Liver (tissue), 9 donors: Measurements from ENCODE around the gene PROB1. TPM values are rescaled to one million over a fixed set of nuclear protein-coding genes. Genes with fewer than 3 reads are reported as not detected.

Source experiments
- DNase-seq: peaks from one replicate; pipeline ENCODE4 v3.0.0-alpha.2; 2017; ENCODE audit warnings: low spot score
- H3K27ac ChIP-seq, 2 donors: one replicate each; pipeline ENCODE4 v1.7.0; 2013; ENCODE audit warnings: inconsistent platforms in 2 of 2, low read length in 2 of 2, control low read depth in 1 of 2, low read depth in 1 of 2, mild to moderate bottlenecking in 1 of 2
- H3K27me3 ChIP-seq, 4 donors: one replicate each; pipeline versions ENCODE4 v1.6.1 to v1.7.0; 2013; ENCODE audit warnings: low read length in 3 of 4, inconsistent platforms in 1 of 4, mild to moderate bottlenecking in 1 of 4, moderate library complexity in 1 of 4; ENCODE audit not compliant: control insufficient read depth in 4 of 4, insufficient read depth in 4 of 4
- H3K36me3 ChIP-seq, 4 donors: one replicate each; pipeline versions ENCODE4 v1.6.1 to v1.7.0; 2013; ENCODE audit warnings: low read length in 3 of 4, mild to moderate bottlenecking in 3 of 4, low read depth in 1 of 4, moderate library complexity in 1 of 4; ENCODE audit not compliant: control insufficient read depth in 4 of 4, insufficient read depth in 3 of 4
- H3K4me1 ChIP-seq, 4 donors: one replicate each; pipeline versions ENCODE4 v1.6.1 to v1.7.0; 2013; ENCODE audit warnings: low read length in 3 of 4, mild to moderate bottlenecking in 3 of 4, moderate library complexity in 1 of 4; ENCODE audit not compliant: control insufficient read depth in 4 of 4, insufficient read depth in 4 of 4
- H3K4me3 ChIP-seq, 3 donors: one replicate each; pipeline versions ENCODE4 v1.6.1 to v1.7.0; 2013; ENCODE audit warnings: low read length in 3 of 3, control low read depth in 1 of 3, low read depth in 1 of 3, mild to moderate bottlenecking in 1 of 3
- H3K9ac ChIP-seq, 2 donors: one replicate each; pipeline ENCODE4 v1.7.0; 2013; ENCODE audit warnings: low read length in 2 of 2, mild to moderate bottlenecking in 2 of 2, moderate library complexity in 2 of 2, control low read depth in 1 of 2, low read depth in 1 of 2
- H3K9me3 ChIP-seq, 4 donors: one replicate each; pipeline versions ENCODE4 v1.6.1 to v1.7.0; 2013; ENCODE audit warnings: low read length in 3 of 4; ENCODE audit not compliant: control insufficient read depth in 4 of 4
- ATF3 ChIP-seq: IDR thresholded peaks from 2 replicates; pipeline ENCODE4 v1.6.1; 2016; ENCODE audit warnings: antibody characterized with exemption
- CTCF ChIP-seq: fragments of 150-350 bp; IDR thresholded peaks from 2 replicates; pipeline ENCODE4 v1.5.1; 2017; ENCODE audit warnings: improper control_type of control experiment, low read depth, low read length; ENCODE audit not compliant: missing input control
- EGR1 ChIP-seq, 2 donors: IDR thresholded peaks; 2 replicates each; pipeline ENCODE4 v1.6.1; 2016 to 2018; ENCODE audit warnings: antibody characterized with exemption in 2 of 2, low read depth in 2 of 2
- FOXA1 ChIP-seq: IDR thresholded peaks from 2 replicates; pipeline ENCODE4 v1.6.1; 2016; ENCODE audit warnings: antibody characterized with exemption
- FOXA2 ChIP-seq: IDR thresholded peaks from 2 replicates; pipeline ENCODE4 v1.6.1; 2016; ENCODE audit warnings: antibody characterized with exemption
- GABPA ChIP-seq, 2 donors: IDR thresholded peaks in 1 of 2; conservative IDR thresholded peaks in 1 of 2; 2 replicates each; pipeline ENCODE4 v1.6.1; 2016; ENCODE audit warnings: antibody characterized with exemption in 2 of 2, mild to moderate bottlenecking in 1 of 2, moderate library complexity in 1 of 2
- HNF4A ChIP-seq, 2 donors: conservative IDR thresholded peaks; 2 replicates each; pipeline ENCODE4 v1.6.1; 2016; ENCODE audit warnings: antibody characterized with exemption in 2 of 2, mild to moderate bottlenecking in 2 of 2
- HNF4G ChIP-seq: IDR thresholded peaks from 2 replicates; pipeline ENCODE4 v1.6.1; 2016; ENCODE audit warnings: antibody characterized with exemption
- JUND ChIP-seq, 2 donors: IDR thresholded peaks; 2 replicates each; pipeline ENCODE4 v1.6.1; 2016; ENCODE audit warnings: antibody characterized with exemption in 2 of 2
- MAX ChIP-seq: IDR thresholded peaks from 2 replicates; pipeline ENCODE4 v1.6.1; 2016; ENCODE audit warnings: antibody characterized with exemption
- NR2F2 ChIP-seq: IDR thresholded peaks from 2 replicates; pipeline ENCODE4 v1.6.1; 2016; ENCODE audit warnings: antibody characterized with exemption
- RAD21 ChIP-seq, 2 donors: IDR thresholded peaks; 2 replicates each; pipeline ENCODE4 v1.6.1; 2016; ENCODE audit warnings: antibody characterized with exemption in 2 of 2, mild to moderate bottlenecking in 2 of 2
- REST ChIP-seq: IDR thresholded peaks from 2 replicates; pipeline ENCODE4 v1.6.1; 2016; ENCODE audit warnings: antibody characterized with exemption, mild to moderate bottlenecking
- RXRA ChIP-seq, 2 donors: IDR thresholded peaks; 2 replicates each; pipeline ENCODE4 v1.6.1; 2017 to 2018; ENCODE audit warnings: antibody characterized with exemption in 2 of 2, mild to moderate bottlenecking in 1 of 2
- SP1 ChIP-seq: IDR thresholded peaks from 2 replicates; pipeline ENCODE4 v1.6.1; 2018; ENCODE audit warnings: antibody characterized with exemption, mild to moderate bottlenecking
- TAF1 ChIP-seq: conservative IDR thresholded peaks from 2 replicates; pipeline ENCODE4 v1.6.1; 2016; ENCODE audit warnings: antibody characterized with exemption, mild to moderate bottlenecking
- YY1 ChIP-seq: IDR thresholded peaks from 2 replicates; pipeline ENCODE4 v1.6.1; 2016; ENCODE audit warnings: antibody characterized with exemption, mild to moderate bottlenecking
- ZBTB33 ChIP-seq: IDR thresholded peaks from 2 replicates; pipeline ENCODE4 v1.6.1; 2016; ENCODE audit warnings: antibody characterized with exemption
- WGBS: extraction: QIAGEN DNeasy Blood & Tissue Kit; methylation state at CpG from one replicate; pipeline ENCODE4 v1.1.7; 2013; 5-methylcytosine and 5-hydroxymethylcytosine counted together
- polyA plus RNA-seq, 2 donors: library from polyadenylated mRNA; stranded (reverse) in 1 of 2; unstranded in 1 of 2; fragments of 200-250 nt in 1 of 2; fragments of >200 nt in 1 of 2; fragmentation: Nextera tagmentation in 1 of 2; extraction: Ambion mirVana in 1 of 2; gene quantifications; one replicate each; pipeline versions ENCODE4 v1.2.1 to v1.2.3, GENCODE V29; 2013 to 2015
- total RNA-seq, 2 donors: library from RNA; depleted of rRNA; stranded (reverse); fragments of >200 nt; gene quantifications; one replicate each; pipeline ENCODE4 v1.2.3, GENCODE V29; 2014
- donor health status: healthy.
- donor health status: healthy.
- donor health status: healthy.
- donor health status: healthy.
- donor health status: healthy.

The PROB1 gene
- total and polyA plus RNA-seq, 4 donors = 0.04 to 0.67 (median 0.34) TPM

GRCh38 chr5:139407517-139407916 is 12.6 kb upstream of the PROB1 start:
- no peak overlapping the region for H3K4me3 ChIP-seq

GRCh38 chr5:139406963-139407362 is 12.1 kb upstream of the PROB1 start:
- no peak overlapping the region for H3K27ac ChIP-seq
- H3K9ac ChIP-seq = no peak overlapping the region
- H3K27me3 ChIP-seq = no peaks in the 10 kb centered on the region
- no peaks in the 10 kb centered on the region for H3K9me3 ChIP-seq
- TF ChIP-seq CTCF = no peak
- TF ChIP-seq MAX = no peak
- no peak for TF ChIP-seq FOXA2
- no peak for TF ChIP-seq HNF4A (conservative IDR thresholded peaks at IDR 0.05)
- TF ChIP-seq RAD21 (IDR thresholded peaks at IDR 0.05) = no peak
- TF ChIP-seq RXRA (IDR thresholded peaks at IDR 0.05) = no peak
- no peak for TF ChIP-seq GABPA (IDR thresholded peaks at IDR 0.05 in 1 of 2, conservative IDR thresholded peaks at IDR 0.05 in 1 of 2)
- no peak for TF ChIP-seq ZBTB33
- no peak for TF ChIP-seq SP1
- TF ChIP-seq TAF1 = no peak
- TF ChIP-seq ATF3 = no peak
- no peak for TF ChIP-seq REST
- TF ChIP-seq NR2F2 = no peak
- no peak for TF ChIP-seq EGR1 (IDR thresholded peaks at IDR 0.05; ENCODE audit: low read depth in 2 of 2)
- no peak for TF ChIP-seq JUND (IDR thresholded peaks at IDR 0.05)
- no peak for TF ChIP-seq HNF4G
- no peak for TF ChIP-seq YY1
- TF ChIP-seq FOXA1 = no peak
- WGBS = 75% methylated on average over 2 of the region's 2 CpGs
- no peak for DNase-seq
- H3K4me3 ChIP-seq = no peak overlapping the region
- peaks cover 0 to 11% (median 8%) of the 10 kb centered on the region in 4 donors for H3K4me1 ChIP-seq
- H3K36me3 ChIP-seq = no peaks in the 10 kb centered on the region

More at GRCh38 chr5:139407517-139407916, 12.6 kb upstream of the PROB1 start:
- TF ChIP-seq FOXA2 = no peak
- TF ChIP-seq HNF4A (conservative IDR thresholded peaks at IDR 0.05) = no peak
- no peak for TF ChIP-seq ATF3
- TF ChIP-seq YY1 = no peak
- TF ChIP-seq ZBTB33 = no peak
- TF ChIP-seq TAF1 = no peak
- H3K9ac ChIP-seq = no peak overlapping the region
- no peak overlapping the region for H3K27ac ChIP-seq
- H3K36me3 ChIP-seq = no peaks in the 10 kb centered on the region
- DNase-seq = no peak
- peaks cover 0 to 11% (median 8%) of the 10 kb centered on the region in 4 donors for H3K4me1 ChIP-seq
- H3K27me3 ChIP-seq = no peaks in the 10 kb centered on the region
- no peaks in the 10 kb centered on the region for H3K9me3 ChIP-seq
